ENCODE results near the gene SIKE1.

GRCh38 chr1:114723915-114724314 is 56.6 kb downstream of the SIKE1 start:
- TF ChIP-seq POLR2A (IDR thresholded peaks at IDR 0.05; ENCODE audit: low read depth, low read length) (no peak), POLR2AphosphoS5 (IDR thresholded peaks at IDR 0.05; ENCODE audit: low read depth, low read length) (no peak), TAF1 (IDR thresholded peaks at IDR 0.05; ENCODE audit: borderline replicate concordance, low read depth, low read length) (no peak)
